Calu3 (cell line): ENCODE data around the gene NOCT. TPM values are rescaled to one million over a fixed set of nuclear protein-coding genes. Genes with fewer than 3 reads are reported as not detected.

ENCODE experiments used
- BruUV-seq: library from RNA; stranded (reverse); fragments of 400-500 nt; replicated peaks from 2 replicates; lab custom pipeline; 2021; lab: Mats Ljungman, UMichigan
- CTCF ChIA-PET: fragments of 300-600 bp; sonication (Branson Sonifier 250); formaldehyde crosslinking; loops from one replicate; lab custom pipeline; 2022; ENCODE audit warnings: antibody characterized with exemption; lab: Charles Lee
- DNase-seq: peaks from one replicate; pipeline ENCODE4 v3.0.0; 2022
- H3K27ac Mint-ChIP-seq: one replicate; pipeline ENCODE4 v1.8.0; 2022; ENCODE audit warnings: mixed read lengths; ENCODE audit not compliant: unreplicated experiment
- H3K27me3 Mint-ChIP-seq: one replicate; pipeline ENCODE4 v1.8.0; 2022; ENCODE audit warnings: mixed read lengths; ENCODE audit not compliant: unreplicated experiment
- H3K36me3 Mint-ChIP-seq: one replicate; pipeline ENCODE4 v1.8.0; 2022; ENCODE audit warnings: mild to moderate bottlenecking, moderate library complexity, mixed read lengths; ENCODE audit not compliant: insufficient read depth, unreplicated experiment
- H3K4me1 Mint-ChIP-seq: one replicate; pipeline ENCODE4 v1.8.0; 2022; ENCODE audit warnings: mild to moderate bottlenecking, low read depth, mixed read lengths; ENCODE audit not compliant: unreplicated experiment
- H3K4me3 Mint-ChIP-seq: one replicate; pipeline ENCODE4 v1.8.0; 2022; ENCODE audit warnings: mild to moderate bottlenecking, low read depth, moderate library complexity, mixed read lengths; ENCODE audit not compliant: unreplicated experiment
- H3K9me3 Mint-ChIP-seq: one replicate; pipeline ENCODE4 v1.8.0; 2022; ENCODE audit warnings: low read depth, mixed read lengths; ENCODE audit not compliant: unreplicated experiment
- CTCF ChIP-seq: fragments of 200-600 bp; IDR thresholded peaks from one replicate; pipeline ENCODE4 v1.8.0; 2022; ENCODE audit warnings: antibody characterized with exemption; ENCODE audit not compliant: unreplicated experiment
- intact Hi-C: fragments of 100-400 bp; cut with micrococcal nuclease; formaldehyde crosslinking; loops from one replicate; pipeline ENCODE4 v1.10.0; 2022; ENCODE audit not compliant: unreplicated experiment
- total RNA-seq: library from RNA; stranded (reverse); gene quantifications from 2 replicates; pipeline ENCODE4 v1.2.3, GENCODE V29; 2022

The NOCT gene
- total RNA-seq, 1 experiment from 2014 or later = 11.4 TPM

DNA sequence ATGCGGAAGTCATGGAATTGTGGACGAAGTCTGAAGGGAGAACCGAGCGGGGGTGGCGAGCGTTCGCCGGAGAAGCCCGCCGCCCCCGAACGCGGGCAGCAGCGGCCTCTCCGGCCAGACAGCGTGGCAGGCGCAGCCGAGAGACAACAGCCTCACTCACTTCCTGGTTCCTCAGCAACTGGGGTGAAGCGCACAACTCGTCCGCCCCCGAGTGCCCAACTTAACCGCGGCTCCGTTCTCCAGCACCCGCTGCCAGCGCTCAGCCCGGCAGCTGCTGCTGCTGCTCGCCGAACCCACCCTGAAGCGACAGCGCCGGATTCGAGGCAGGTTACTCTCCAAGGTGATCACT, 68.0 kb downstream of the NOCT start:
- no peaks in the 10 kb centered on the region for H3K9me3 Mint-ChIP-seq
- intact Hi-C loops = no loop called here
- DNase-seq = peak; percentile 34
- H3K27ac Mint-ChIP-seq = peak overlapping the region; percentile 97
- CTCF ChIA-PET = no interaction called here
- H3K4me1 Mint-ChIP-seq = no peaks in the 10 kb centered on the region
- no peaks in the 10 kb centered on the region for H3K27me3 Mint-ChIP-seq
- H3K36me3 Mint-ChIP-seq = peaks cover 28% of the 10 kb centered on the region
- BruUV-seq = no TSS peak
- no peak for TF ChIP-seq CTCF
- H3K4me3 Mint-ChIP-seq = peak overlapping the region; percentile 99

DNA sequence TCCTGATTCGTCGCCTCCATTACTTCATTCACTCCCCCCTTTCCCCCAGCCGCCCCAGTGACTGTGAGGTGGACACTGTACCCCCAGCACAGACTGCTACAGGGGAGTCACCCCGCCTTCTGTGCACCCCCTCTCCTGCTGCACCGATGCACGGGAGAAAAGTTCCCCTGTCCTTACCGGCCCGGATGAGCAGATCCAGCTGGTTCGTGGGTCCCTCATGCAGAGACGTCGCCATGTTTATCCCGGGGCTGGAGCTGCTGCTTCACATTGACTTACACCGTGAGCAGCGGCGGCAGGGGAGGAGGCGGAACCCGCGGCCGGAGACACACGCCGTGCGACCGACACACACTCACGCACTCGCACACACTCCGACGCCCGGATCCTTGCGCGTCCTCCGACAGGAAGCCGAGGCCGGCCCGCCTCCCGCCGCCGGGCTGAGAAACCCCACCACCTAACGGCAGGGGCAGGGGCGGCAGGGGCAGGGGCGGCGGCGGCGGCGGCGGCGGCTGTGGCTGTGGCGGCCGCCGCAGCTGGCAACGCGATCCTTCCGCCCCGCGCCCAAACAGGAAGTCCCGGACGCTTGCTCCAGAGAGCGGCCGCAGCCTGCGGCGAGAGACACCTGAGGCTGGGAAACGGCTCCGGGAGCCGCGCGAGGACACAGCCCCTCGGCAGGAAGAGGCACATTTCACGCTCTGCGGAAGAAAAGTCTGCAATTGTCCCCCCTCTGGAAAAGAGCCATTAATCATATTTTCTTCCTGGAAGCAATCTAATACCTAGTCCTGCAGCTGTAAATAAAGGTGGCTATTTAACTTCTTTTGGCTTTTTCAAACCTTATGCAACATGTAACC, 68.6 kb downstream of the NOCT start:
- H3K4me1 Mint-ChIP-seq = no peaks in the 10 kb centered on the region
- CTCF ChIA-PET = no interaction called here
- TF ChIP-seq CTCF = peak; percentile 28
- peak; percentile 90 for DNase-seq
- peak overlapping the region; percentile 97 for H3K27ac Mint-ChIP-seq
- peak overlapping the region; percentile 99 for H3K4me3 Mint-ChIP-seq
- no peaks in the 10 kb centered on the region for H3K27me3 Mint-ChIP-seq
- intact Hi-C loops = no loop called here
- H3K9me3 Mint-ChIP-seq = no peaks in the 10 kb centered on the region
- BruUV-seq = TSS peak; percentile 89
- peaks cover 28% of the 10 kb centered on the region for H3K36me3 Mint-ChIP-seq

DNA sequence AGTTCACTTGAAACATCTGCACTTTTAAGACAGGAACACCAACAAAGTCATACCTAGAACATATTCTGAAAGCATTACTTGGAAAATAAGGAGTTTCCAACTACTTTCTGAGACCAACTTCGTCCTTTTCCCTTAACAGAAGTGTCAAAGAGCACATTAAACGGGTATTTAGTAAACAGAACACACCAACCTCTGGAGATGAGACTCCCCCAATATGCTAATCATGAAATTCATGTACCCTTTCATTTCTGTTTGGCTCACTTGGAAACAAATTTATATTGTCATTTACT, 69.2 kb downstream of the NOCT start:
- no peaks in the 10 kb centered on the region for H3K9me3 Mint-ChIP-seq
- BruUV-seq = no TSS peak
- CTCF ChIA-PET = no interaction called here
- no peak for DNase-seq
- peak overlapping the region; percentile 97 for H3K27ac Mint-ChIP-seq
- TF ChIP-seq CTCF = no peak
- H3K4me3 Mint-ChIP-seq = peak overlapping the region; percentile 99
- H3K4me1 Mint-ChIP-seq = no peaks in the 10 kb centered on the region
- no peaks in the 10 kb centered on the region for H3K27me3 Mint-ChIP-seq
- intact Hi-C loops = no loop called here
- H3K36me3 Mint-ChIP-seq = peaks cover 28% of the 10 kb centered on the region

GRCh38 chr4:139085141-139085540, 69.6 kb downstream of the NOCT start:
- DNase-seq = no peak
- H3K36me3 Mint-ChIP-seq = peaks cover 28% of the 10 kb centered on the region
- peak overlapping the region; percentile 99 for H3K4me3 Mint-ChIP-seq
- no peaks in the 10 kb centered on the region for H3K27me3 Mint-ChIP-seq
- H3K27ac Mint-ChIP-seq = no peak overlapping the region
- BruUV-seq = no TSS peak
- TF ChIP-seq CTCF = no peak
- CTCF ChIA-PET = interaction anchor here (0.6 kb wide), 1 partner anchor 48 kb away, joined by 3 read pairs; no protein-coding TSS in a partner anchor
- H3K4me1 Mint-ChIP-seq = no peaks in the 10 kb centered on the region
- H3K9me3 Mint-ChIP-seq = no peaks in the 10 kb centered on the region
- intact Hi-C loops = no loop called here
